Measurements from ENCODE around the gene SLFN12.

DNA sequence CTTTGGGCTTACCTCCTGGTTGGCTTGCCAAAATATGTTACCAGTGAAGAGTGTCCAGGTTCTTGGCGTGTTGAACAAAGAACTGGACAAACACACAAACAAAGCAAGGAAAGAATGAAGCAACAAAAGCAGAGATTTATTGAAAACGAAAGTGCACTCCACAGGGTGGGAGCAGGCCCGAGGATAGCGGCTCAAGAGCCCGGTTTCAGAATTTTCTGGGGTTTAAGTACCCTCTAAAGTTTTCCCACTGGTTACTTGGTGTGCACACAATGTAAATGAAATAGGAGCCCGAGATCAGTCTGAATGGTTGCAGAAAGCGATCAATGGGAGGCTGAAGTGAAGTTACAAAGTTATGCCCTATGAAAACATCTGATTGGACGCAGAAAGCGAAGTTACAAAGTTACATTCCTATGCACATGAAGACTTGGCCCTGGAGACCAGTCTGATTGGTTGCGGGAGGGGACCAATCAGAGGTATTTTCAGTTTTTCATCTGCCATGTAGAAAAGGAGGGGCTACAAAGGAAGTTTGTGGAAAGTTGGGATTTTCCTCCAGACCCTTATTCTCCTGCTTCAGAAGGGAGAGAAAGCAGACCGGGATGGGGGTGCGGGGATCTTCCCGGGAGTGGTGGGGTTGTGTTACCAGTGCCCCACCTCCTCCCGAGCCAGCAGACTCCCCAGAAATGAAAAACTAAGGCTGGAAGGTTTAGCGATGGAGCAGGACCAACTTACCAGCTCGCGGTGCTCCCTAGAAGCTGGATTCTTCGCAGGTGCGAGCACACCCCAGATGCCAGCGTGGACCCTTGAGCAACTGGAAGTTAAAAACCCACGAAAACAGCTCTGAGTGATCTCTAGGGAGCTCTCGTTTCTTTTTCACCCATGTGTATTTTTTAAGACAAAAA lies at the start of gene SLFN12:
- no peak for TF ChIP-seq SUZ12 (IDR thresholded peaks at IDR 0.05; ENCODE audit: extremely low read depth, insufficient read depth, insufficient read length)
- TF ChIP-seq YY1 (IDR thresholded peaks at IDR 0.05; ENCODE audit: insufficient read depth, insufficient read length) = no peak
